Stimulated activated CD4-positive, alpha-beta T cell treated with anti-CD3 and anti-CD28 coated beads, Interleukin-15, amount 100 ng/mL, for 24 hours (primary cell): ENCODE measurements around the gene BTD.
"Not testable (repeated sequence)": the region's sequence is repeated elsewhere in the genome, so short reads cannot be mapped to it uniquely, and the experiment has no call there.

Source experiments
- DNase-seq: peaks from one replicate; pipeline ENCODE4 v3.0.0-alpha.2; 2020

Gene BTD

DNA sequence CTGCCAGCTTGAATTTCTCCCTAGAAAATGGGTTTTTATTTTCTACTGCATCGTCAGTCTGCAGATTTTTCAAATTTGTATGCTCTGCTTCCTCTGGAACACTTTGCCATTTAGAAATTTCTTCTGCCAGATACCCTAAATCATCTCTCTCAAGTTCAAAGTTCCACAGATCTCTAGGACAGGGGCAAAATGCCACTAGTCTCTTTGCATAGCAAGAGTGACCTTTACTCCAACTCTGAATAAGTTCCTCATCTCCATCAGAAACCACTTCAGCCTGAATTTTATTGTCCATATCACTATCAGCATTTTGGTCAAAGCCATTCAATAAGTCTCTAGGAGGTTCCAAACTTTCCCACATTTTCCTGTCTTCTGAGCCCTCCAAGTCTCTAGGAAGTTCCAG is 3.0 kb downstream of the BTD start:
- DNase-seq = not testable (repeated sequence)

DNA sequence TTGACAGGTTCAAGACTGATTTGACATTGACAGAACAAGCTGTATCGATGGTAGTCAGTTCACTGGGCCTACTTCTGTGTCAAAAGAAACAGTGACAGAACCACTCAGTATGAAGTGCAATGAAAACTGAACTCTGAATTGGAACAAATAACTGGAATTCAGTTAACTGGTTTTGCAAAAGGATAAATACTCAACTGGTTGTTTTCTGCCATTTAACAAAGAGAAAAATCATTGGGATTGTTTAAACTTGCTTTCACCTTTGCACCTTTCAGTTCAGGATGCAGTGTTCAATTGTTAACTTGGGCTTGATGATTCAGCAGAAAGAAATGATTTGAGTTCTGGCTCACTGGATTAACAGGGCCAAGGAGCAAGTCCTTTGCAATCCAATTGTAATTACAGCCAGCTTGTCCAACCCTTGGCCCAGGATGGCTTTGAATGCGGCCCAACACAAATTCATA is 4.9 kb downstream of the BTD start:
- DNase-seq = no peak

DNA sequence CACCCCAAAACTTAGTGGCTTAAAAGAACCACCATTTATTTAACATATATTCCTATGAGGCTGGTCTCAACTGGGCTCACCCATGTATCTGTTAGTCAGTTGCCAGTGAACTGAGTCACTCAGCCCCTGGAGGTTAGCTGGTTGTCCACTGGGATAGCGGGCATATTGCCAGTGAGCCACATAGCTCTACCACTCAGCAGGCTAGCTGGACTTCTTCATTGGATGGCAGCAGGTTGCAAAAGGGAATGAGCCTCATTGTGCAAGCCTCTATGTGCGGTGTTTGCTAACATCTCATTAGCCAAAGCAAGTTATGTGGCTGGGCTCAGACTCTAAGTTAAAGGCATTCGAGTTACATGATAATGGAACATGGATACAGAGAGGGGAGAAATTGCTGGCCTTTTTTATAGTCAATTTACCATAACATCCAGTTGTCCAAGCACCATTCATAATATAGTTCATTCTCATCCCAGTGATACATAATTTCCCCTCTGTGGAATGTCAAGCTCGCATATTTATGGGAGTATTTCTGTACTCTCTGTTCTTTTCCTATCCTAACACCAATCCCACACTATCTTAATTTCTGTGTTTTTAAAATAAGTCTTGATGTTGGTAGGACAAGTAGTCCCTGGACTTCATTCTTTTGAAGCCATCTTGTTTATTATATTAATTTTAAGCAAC is 8.7 kb downstream of the BTD start:
- DNase-seq = no peak

DNA sequence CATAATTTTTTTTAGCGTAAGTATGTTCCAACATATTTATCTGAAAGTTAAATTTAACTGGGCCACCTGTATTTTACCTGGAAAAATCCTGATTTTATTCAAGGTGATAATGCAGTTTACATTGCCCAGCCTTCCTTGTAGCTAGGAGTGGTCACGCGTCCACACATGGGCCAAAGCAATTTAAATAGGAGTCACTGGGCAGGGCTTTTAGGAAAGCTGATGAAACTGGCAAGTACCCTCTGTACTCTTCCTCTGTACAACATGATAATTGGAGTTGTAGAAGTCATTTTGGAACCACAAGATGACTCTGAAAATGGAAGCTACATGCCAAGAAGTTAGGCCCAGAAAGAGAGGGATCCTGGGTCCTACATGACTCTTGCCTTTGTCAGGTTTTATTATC is 9.5 kb downstream of the BTD start:
- no peak for DNase-seq

GRCh38 chr3:15612001-15612400 is 10.5 kb downstream of the BTD start:
- DNase-seq = no peak

DNA sequence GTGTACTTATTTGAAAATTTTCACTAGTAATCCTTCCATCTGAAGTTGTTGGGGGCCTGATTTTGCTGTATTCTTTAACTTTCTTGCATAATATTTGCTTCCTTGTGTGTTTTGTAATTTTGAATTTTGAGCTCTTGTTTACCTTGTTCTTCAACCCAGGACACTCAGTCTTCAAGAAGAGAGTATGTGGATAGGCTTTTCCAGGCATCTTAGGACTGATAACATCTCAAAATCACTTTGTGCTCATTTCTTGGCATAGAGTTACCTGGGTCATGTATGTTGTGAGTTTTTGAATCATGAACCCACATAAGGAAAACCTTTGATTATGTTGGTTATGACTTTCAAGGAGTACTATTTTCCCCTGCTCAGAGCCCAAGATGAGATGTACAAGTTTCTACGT is 13.4 kb downstream of the BTD start:
- DNase-seq = no peak

GRCh38 chr3:15616053-15616452 is 14.5 kb downstream of the BTD start:
- DNase-seq = no peak

- not testable (repeated sequence) for DNase-seq
Measured at GRCh38 chr3:15619659-15620464, 18.3 kb downstream of the BTD start.

GRCh38 chr3:15623535-15624440 is 22.2 kb downstream of the BTD start:
- no peak for DNase-seq

DNA sequence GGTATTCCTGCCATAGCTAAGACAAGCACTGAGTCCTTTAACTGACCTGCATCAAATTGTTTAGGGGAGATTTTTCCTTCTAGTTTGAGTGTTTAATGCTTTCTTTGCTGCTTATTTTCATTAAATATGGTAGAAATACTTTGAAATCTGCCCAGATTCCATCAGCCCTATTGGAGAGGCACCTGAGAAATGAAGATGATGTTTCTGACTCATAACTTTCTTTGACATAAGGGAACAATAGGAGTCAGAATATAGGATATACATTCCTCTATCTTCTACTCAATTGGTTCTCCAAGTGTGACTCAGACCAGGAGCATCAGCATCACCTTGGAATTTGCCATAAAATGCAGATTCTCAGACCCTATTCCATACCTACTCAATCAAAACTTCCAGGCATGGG is 27.4 kb downstream of the BTD start:
- DNase-seq = no peak

DNA sequence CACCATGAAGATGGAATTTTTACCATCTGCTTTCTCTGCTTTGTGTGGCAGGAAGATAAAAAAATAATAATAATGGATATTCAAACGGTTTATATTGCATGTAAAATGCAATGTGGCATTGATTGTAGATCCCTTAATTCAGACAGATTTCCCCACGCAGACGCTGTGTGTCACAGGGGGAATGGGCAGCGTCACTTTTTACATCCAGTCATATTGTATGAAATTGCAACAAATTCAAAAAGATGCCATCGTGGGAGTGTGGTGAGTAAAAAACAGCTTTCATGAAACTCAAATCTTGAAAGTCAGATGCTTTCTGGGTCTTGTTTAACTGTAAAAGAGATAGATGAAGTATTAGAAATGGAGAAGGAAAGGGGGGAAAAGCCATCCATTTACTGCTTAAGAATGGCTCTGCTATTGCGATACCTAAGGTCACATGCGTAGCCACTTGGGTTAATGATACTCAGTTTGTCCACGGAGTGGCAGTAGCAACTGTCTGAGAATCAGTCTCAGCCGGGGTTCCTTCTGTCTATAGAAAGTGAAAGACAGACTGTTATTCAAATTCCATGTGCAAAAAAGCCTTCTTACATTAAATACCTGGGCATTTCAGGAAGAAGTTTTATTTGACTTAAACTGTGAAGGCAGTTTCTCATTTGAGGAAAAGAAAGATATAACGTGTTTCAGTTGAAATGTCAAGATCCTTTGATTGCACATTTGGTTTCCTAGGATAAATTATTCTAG is 28.5 kb downstream of the BTD start:
- DNase-seq = peak; percentile 72

DNA sequence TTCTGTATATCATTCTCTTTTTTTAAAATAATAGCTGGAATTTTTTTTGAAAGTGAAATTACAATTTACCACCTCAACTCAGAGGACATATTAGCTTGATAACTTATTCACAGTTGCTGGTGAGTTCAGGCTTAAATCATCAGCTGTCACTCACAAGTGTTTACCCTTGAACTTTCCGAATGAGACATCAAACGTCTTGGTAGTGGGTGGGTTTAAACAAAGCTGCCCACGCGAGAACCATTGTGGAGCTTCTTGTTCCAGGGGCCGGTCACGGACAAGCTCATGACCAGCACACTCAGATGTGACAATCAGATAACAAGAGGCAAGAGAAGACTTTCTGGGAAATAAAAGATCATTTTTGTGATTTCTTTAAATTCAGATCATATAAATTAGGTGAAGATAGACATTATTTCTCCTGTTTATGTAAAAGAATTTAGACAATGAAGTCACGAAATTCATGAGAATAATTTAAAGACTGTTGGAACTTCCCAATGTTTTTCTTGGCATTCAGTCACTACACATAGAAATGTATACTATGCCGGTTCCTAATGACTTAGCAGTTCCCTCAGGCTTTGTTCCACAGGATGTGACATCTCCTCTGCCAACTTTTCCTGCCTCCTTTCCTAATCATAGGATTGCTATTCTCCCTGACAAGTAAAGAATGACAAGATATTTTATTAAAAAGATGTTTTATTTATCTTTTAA is 29.3 kb downstream of the BTD start:
- DNase-seq = peak; percentile 30

GRCh38 chr3:15631426-15632211 is 30.1 kb downstream of the BTD start:
- no peak for DNase-seq

- DNase-seq = no peak
Measured at GRCh38 chr3:15632212-15632580, 30.7 kb downstream of the BTD start.

- DNase-seq = no peak
Measured at GRCh38 chr3:15633159-15633558, 31.6 kb downstream of the BTD start.

DNA sequence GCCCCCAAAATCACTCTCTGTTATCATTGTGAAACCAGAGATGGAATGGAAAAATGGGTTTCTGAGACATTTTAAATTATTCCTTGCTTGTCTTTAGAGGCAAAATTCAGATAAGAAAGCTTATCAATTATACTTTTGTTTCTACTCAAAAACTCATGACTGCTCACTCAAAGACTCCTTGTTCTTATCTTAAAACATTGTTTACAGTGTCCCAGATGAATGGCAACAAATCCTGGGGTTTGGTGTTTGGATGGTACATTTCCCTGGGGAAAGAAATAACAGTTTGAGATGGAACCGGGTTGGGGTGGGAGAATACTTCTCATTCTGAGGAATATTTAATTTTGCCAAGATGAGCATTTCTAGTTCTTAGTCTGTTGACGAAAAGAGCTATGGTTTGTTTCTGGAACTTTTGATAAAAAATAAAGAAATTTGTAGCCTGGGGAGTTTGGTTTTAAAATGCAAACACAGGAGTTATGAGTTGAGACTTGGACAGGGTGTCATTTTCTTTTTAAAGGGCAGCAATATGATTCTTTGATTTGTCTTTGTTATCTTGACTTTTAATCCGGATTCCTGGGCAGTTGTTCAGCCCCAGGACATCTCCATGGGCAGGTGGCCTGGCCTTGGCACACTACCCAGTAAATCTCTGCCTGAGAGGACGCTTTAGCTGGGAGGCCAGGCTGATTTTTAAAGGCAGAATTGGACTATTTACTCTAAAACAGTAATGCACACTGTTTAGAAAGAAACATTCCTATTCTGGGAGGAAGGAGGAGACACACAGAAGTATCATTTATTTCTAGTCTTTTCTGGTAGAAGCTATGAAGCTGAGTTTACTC is 32.4 kb downstream of the BTD start:
- DNase-seq = no peak

GRCh38 chr3:15634671-15635070 is 33.1 kb downstream of the BTD start:
- DNase-seq = no peak

DNA sequence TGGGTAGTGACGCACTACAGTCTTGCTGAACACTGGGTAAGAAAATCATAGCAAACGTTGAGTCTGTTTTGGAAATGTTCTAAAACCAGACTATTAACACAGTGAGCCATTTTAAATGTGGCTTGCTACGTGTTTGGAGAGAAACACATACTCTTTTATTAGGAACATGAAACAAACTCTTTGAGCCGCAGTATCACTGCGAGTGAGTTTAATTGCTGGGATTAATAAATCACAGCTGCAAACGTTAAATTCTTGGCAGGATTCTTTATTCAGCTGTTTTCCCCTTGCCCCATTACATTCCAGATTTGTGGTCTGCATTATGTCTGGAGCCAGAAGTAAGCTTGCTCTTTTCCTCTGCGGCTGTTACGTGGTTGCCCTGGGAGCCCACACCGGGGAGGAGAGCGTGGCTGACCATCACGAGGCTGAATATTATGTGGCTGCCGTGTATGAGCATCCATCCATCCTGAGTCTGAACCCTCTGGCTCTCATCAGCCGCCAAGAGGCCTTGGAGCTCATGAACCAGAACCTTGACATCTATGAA is 33.6 kb downstream of the BTD start:
- DNase-seq = no peak

- DNase-seq = peak; percentile 55
Measured at GRCh38 chr3:15636028-15636709, 34.6 kb downstream of the BTD start.
